ENCODE measurements around the gene FREY1.

The FREY1 gene

GRCh38 chr11:45920531-45921477 is 13.7 kb upstream of the FREY1 start:
- Histone ChIP-seq H3K9me3 (ENCODE audit: control insufficient read depth, insufficient read depth, low read depth, low read length) (no peaks in the 10 kb centered on the region), H3K36me3 (ENCODE audit: control insufficient read depth, insufficient read depth, low read length) (peaks cover 5% of the 10 kb centered on the region; the same call in 1 of the 2 replicates), H3K27ac (ENCODE audit: low read depth, low read length) (no peak overlapping the region), H3K9ac (ENCODE audit: low read length) (peak overlapping the region; percentile 74), H3K4me3 (ENCODE audit: low read depth, low read length) (peak overlapping the region; percentile 71), H3K27me3 (ENCODE audit: control insufficient read depth, insufficient read depth, low read length) (peaks cover 42% of the 10 kb centered on the region), H3K4me1 (ENCODE audit: control insufficient read depth, insufficient read depth, low read length) (peaks cover 33% of the 10 kb centered on the region)

GRCh38 chr11:45919806-45920530 is 12.9 kb upstream of the FREY1 start:
- H3K27me3 ChIP-seq (ENCODE audit: control insufficient read depth, insufficient read depth, low read length) = peaks cover 42% of the 10 kb centered on the region
- H3K9ac ChIP-seq (ENCODE audit: low read length) = no peak overlapping the region
- H3K9me3 ChIP-seq (ENCODE audit: control insufficient read depth, insufficient read depth, low read depth, low read length) = no peaks in the 10 kb centered on the region
- peaks cover 11% of the 10 kb centered on the region for H3K36me3 ChIP-seq (ENCODE audit: control insufficient read depth, insufficient read depth, low read length)
- peaks cover 33% of the 10 kb centered on the region for H3K4me1 ChIP-seq (ENCODE audit: control insufficient read depth, insufficient read depth, low read length)
- H3K27ac ChIP-seq (ENCODE audit: low read depth, low read length) = no peak overlapping the region
- no peak overlapping the region for H3K4me3 ChIP-seq (ENCODE audit: low read depth, low read length)

GRCh38 chr11:45918962-45919675 is 12.0 kb upstream of the FREY1 start:
- Histone ChIP-seq H3K4me3 (ENCODE audit: low read depth, low read length) (peak overlapping the region; percentile 86), H3K27me3 (ENCODE audit: control insufficient read depth, insufficient read depth, low read length) (peaks cover 35% of the 10 kb centered on the region), H3K9me3 (ENCODE audit: control insufficient read depth, insufficient read depth, low read depth, low read length) (no peaks in the 10 kb centered on the region), H3K36me3 (ENCODE audit: control insufficient read depth, insufficient read depth, low read length) (peaks cover 19% of the 10 kb centered on the region), H3K9ac (ENCODE audit: low read length) (no peak overlapping the region), H3K27ac (ENCODE audit: low read depth, low read length) (no peak overlapping the region), H3K4me1 (ENCODE audit: control insufficient read depth, insufficient read depth, low read length) (peaks cover 32% of the 10 kb centered on the region)

GRCh38 chr11:45918331-45918941 is 11.4 kb upstream of the FREY1 start:
- Histone ChIP-seq H3K27ac (ENCODE audit: low read depth, low read length) (peak overlapping the region; percentile 48; the same call in 1 of the 2 replicates), H3K9me3 (ENCODE audit: control insufficient read depth, insufficient read depth, low read depth, low read length) (no peaks in the 10 kb centered on the region), H3K27me3 (ENCODE audit: control insufficient read depth, insufficient read depth, low read length) (peaks cover 31% of the 10 kb centered on the region), H3K36me3 (ENCODE audit: control insufficient read depth, insufficient read depth, low read length) (peaks cover 26% of the 10 kb centered on the region), H3K9ac (ENCODE audit: low read length) (peak overlapping the region; percentile 74), H3K4me3 (ENCODE audit: low read depth, low read length) (peak overlapping the region; percentile 86), H3K4me1 (ENCODE audit: control insufficient read depth, insufficient read depth, low read length) (peaks cover 29% of the 10 kb centered on the region)

DNA sequence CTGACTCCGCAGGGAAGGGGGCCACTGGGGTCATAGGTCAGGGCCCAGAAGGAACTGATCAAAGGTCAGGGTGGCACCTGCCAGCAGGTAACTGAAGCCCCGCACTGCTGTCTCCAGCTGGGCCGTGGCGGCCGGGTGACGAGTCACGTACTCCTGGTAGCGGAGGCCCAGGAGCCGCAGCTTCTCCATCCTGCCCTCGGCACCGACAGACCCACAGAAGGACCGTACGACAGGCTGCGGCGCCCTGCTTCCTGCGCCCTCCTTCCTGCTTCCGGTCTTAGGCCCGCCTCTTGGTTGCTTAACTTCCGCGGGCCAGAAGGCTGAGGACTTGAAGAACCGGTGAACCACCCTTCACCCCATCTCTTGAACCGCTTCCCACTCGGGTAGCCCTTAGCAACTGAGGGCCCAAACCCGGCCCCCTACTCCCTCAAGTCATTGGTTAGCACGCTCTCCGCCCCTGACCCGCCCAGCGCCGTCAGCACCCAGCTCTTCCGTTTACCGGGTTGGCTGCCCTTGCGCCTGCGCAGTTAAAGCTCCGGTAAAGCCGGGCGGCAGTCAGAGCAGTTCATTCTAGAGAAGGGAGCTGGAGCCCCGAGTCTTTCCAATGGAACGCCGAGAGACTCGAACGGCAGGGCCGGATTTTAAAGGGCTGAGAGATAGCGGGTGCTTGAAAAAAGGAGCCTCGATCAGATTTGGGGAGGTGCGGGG is 10.7 kb upstream of the FREY1 start, which contains the start of gene PEX16:
Gene PEX16 (minus strand): TSS at position 255 of the 708 bp plus-strand sequence. CDS start 66 bp downstream, at position 189.
- H3K36me3 ChIP-seq (ENCODE audit: control insufficient read depth, insufficient read depth, low read length) = peaks cover 31% of the 10 kb centered on the region
- H3K9ac ChIP-seq (ENCODE audit: low read length) = peak within 1 kb of the TSS; percentile 74
- peak within 1 kb of the TSS; percentile 86 for H3K4me3 ChIP-seq (ENCODE audit: low read depth, low read length)
- H3K9me3 ChIP-seq (ENCODE audit: control insufficient read depth, insufficient read depth, low read depth, low read length) = no peaks in the 10 kb centered on the region
- H3K4me1 ChIP-seq (ENCODE audit: control insufficient read depth, insufficient read depth, low read length) = peaks cover 29% of the 10 kb centered on the region
- H3K27me3 ChIP-seq (ENCODE audit: control insufficient read depth, insufficient read depth, low read length) = peaks cover 24% of the 10 kb centered on the region; the same call in 1 of the 2 replicates
- peak within 1 kb of the TSS; percentile 48; the same call in 1 of the 2 replicates for H3K27ac ChIP-seq (ENCODE audit: low read depth, low read length)

DNA sequence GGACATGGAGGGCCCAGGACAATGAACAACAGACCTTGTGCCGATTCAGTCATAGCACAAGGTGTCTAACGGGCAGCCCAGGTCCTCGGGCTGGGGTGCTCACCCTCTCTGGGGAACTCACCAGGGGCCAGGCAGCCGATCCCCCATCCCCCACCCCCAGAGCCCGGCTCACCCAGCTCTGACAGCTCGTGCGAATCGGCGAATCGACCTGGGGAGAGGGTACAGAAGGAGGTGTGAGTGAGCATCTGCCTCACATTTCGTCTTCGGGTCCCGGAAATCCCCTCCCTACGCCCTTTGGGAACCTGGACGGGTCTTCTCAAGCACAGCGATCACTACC is 10.2 kb upstream of the FREY1 start:
- H3K27ac ChIP-seq (ENCODE audit: low read depth, low read length) = peak overlapping the region; percentile 29; the same call in 1 of the 2 replicates
- peaks cover 29% of the 10 kb centered on the region for H3K4me1 ChIP-seq (ENCODE audit: control insufficient read depth, insufficient read depth, low read length)
- peaks cover 20% of the 10 kb centered on the region; the same call in 1 of the 2 replicates for H3K27me3 ChIP-seq (ENCODE audit: control insufficient read depth, insufficient read depth, low read length)
- peaks cover 31% of the 10 kb centered on the region for H3K36me3 ChIP-seq (ENCODE audit: control insufficient read depth, insufficient read depth, low read length)
- no peaks in the 10 kb centered on the region for H3K9me3 ChIP-seq (ENCODE audit: control insufficient read depth, insufficient read depth, low read depth, low read length)
- peak overlapping the region; percentile 86 for H3K4me3 ChIP-seq (ENCODE audit: low read depth, low read length)
- peak overlapping the region; percentile 74 for H3K9ac ChIP-seq (ENCODE audit: low read length)

DNA sequence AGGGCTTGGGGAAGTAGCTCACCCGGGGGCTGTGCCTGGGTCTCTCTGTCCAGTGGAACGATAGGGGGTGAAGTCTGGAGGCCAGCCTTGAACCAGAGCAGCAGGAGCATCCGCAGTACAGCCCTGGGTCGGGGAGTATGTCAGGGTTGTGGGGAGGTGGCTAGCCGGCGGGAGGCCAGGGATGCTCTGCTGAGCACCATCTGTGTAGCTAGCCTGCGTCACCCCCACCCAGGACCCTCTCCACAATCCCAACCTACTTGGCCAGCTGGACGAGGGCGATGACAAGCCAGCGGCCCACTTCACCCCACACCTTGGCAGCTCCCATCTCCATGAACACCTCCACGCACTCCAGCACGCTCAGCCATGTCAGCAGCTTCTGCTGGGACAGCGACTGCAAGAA is 8.4 kb upstream of the FREY1 start:
- H3K4me3 ChIP-seq (ENCODE audit: low read depth, low read length) = no peak overlapping the region
- H3K36me3 ChIP-seq (ENCODE audit: control insufficient read depth, insufficient read depth, low read length) = peaks cover 43% of the 10 kb centered on the region
- peaks cover 15% of the 10 kb centered on the region for H3K4me1 ChIP-seq (ENCODE audit: control insufficient read depth, insufficient read depth, low read length)
- H3K27me3 ChIP-seq (ENCODE audit: control insufficient read depth, insufficient read depth, low read length) = peaks cover 2% of the 10 kb centered on the region; the same call in 1 of the 2 replicates
- H3K9ac ChIP-seq (ENCODE audit: low read length) = no peak overlapping the region
- no peaks in the 10 kb centered on the region for H3K9me3 ChIP-seq (ENCODE audit: control insufficient read depth, insufficient read depth, low read depth, low read length)
- H3K27ac ChIP-seq (ENCODE audit: low read depth, low read length) = no peak overlapping the region

GRCh38 chr11:45913942-45914635 is 7.0 kb upstream of the FREY1 start:
- peaks cover 6% of the 10 kb centered on the region; the same call in 1 of the 2 replicates for H3K4me1 ChIP-seq (ENCODE audit: control insufficient read depth, insufficient read depth, low read length)
- no peaks in the 10 kb centered on the region for H3K9me3 ChIP-seq (ENCODE audit: control insufficient read depth, insufficient read depth, low read depth, low read length)
- H3K9ac ChIP-seq (ENCODE audit: low read length) = no peak overlapping the region
- H3K4me3 ChIP-seq (ENCODE audit: low read depth, low read length) = no peak overlapping the region
- H3K27ac ChIP-seq (ENCODE audit: low read depth, low read length) = no peak overlapping the region
- no peaks in the 10 kb centered on the region for H3K27me3 ChIP-seq (ENCODE audit: control insufficient read depth, insufficient read depth, low read length)
- H3K36me3 ChIP-seq (ENCODE audit: control insufficient read depth, insufficient read depth, low read length) = peaks cover 52% of the 10 kb centered on the region

DNA sequence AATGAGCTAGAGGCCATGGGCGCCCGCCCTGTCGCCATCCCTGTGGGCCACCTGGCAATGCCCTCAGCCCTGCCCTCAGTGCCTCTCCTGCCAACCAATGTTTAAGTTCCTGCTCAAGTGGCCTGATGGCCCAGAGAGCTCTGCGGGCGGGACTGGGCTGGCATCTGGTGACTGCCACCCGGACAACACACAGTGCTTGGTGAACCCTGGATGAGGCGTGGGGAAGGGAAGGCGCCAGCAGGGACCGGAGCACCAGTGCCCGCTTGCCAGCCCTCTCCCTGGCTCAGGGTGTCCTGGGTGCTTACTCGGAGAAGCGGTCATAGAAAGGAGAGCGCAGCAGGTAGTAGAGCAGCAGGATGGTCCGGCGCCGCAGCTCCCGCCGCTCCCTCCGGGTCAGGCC is 6.4 kb upstream of the FREY1 start:
- H3K4me1 ChIP-seq (ENCODE audit: control insufficient read depth, insufficient read depth, low read length) = peaks cover 3% of the 10 kb centered on the region; the same call in 1 of the 2 replicates

More for the DNA sequence above, 6.4 kb upstream of the FREY1 start:
- Histone ChIP-seq H3K9ac (ENCODE audit: low read length) (no peak overlapping the region), H3K36me3 (ENCODE audit: control insufficient read depth, insufficient read depth, low read length) (peaks cover 55% of the 10 kb centered on the region), H3K27ac (ENCODE audit: low read depth, low read length) (no peak overlapping the region), H3K4me3 (ENCODE audit: low read depth, low read length) (no peak overlapping the region), H3K27me3 (ENCODE audit: control insufficient read depth, insufficient read depth, low read length) (no peaks in the 10 kb centered on the region), H3K9me3 (ENCODE audit: control insufficient read depth, insufficient read depth, low read depth, low read length) (no peaks in the 10 kb centered on the region)
